ENCODE results near the gene SPRED3.

SPRED3 gene

DNA sequence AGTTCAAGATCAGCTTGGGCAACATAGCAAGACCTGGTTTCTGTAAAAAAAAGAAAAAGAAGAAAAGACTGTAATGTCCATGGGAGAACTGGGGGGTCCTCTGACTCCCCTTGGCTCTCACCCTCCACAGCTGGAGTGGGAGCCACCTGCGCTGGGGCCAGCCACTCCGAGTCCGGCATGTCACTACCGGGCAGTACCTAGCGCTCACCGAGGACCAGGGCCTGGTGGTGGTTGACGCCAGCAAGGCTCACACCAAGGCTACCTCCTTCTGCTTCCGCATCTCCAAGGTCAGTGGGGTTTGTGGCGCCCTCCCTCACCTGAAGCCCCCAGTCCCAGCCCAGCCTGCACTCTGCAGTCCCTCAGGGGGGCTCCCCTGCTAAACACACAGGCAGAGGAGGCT is 59.7 kb downstream of the SPRED3 start:
- Histone ChIP-seq H3K36me3 (ENCODE audit: control insufficient read depth in 2 of 2, insufficient read depth in 2 of 2, low read length in 2 of 2) (no peaks in the 10 kb centered on the region), H3K9ac (ENCODE audit: low read length in 2 of 2) (no peak overlapping the region), H3K27me3 (ENCODE audit: control insufficient read depth in 1 of 2, insufficient read depth in 2 of 2, low read length in 2 of 2) (no peaks in the 10 kb centered on the region), H3K4me3 (ENCODE audit: low read length in 2 of 2) (no peak overlapping the region), H3K27ac (ENCODE audit: low read length) (no peak overlapping the region), H3K9me3 (ENCODE audit: control insufficient read depth in 2 of 2, low read length in 2 of 2) (no peaks in the 10 kb centered on the region), H3K4me1 (ENCODE audit: control insufficient read depth, insufficient read depth, low read length) (no peaks in the 10 kb centered on the region)
